Naive B cell (primary cell): ENCODE measurements around the gene CDCA4. TPM values are rescaled to one million over a fixed set of nuclear protein-coding genes. Genes with fewer than 3 reads are reported as not detected.

ENCODE experiments used
- ATAC-seq, 2 donors: fragments of 150-1000 bp; cut with Tn5 transposase; 2 replicates each; pipeline ENCODE4 v1.10.0; 2021; ENCODE audit warnings: low read depth in 2 of 2, mild to moderate bottlenecking in 2 of 2, moderate library complexity in 2 of 2
- DNase-seq: peaks from one replicate; pipeline ENCODE4 v3.0.0; 2022
- H3K27ac Mint-ChIP-seq, 6 donors: one replicate each; pipeline ENCODE4 v1.8.0; 2020 to 2022; ENCODE audit warnings: mild to moderate bottlenecking in 6 of 6, mixed read lengths in 6 of 6, moderate library complexity in 5 of 6, inconsistent platforms in 2 of 6
- H3K27me3 Mint-ChIP-seq, 3 donors: one replicate each; pipeline ENCODE4 v1.8.0; 2021 to 2022; ENCODE audit warnings: mixed read lengths in 3 of 3, mild to moderate bottlenecking in 1 of 3
- H3K36me3 Mint-ChIP-seq, 2 donors: one replicate each; pipeline ENCODE4 v1.8.0; 2020 to 2022; ENCODE audit warnings: mixed read lengths in 2 of 2, inconsistent platforms in 1 of 2, mild to moderate bottlenecking in 1 of 2
- H3K4me1 Mint-ChIP-seq, 3 donors: one replicate each; pipeline ENCODE4 v1.8.0; 2020 to 2022; ENCODE audit warnings: mixed read lengths in 3 of 3, inconsistent platforms in 1 of 3, mild to moderate bottlenecking in 1 of 3, moderate library complexity in 1 of 3
- H3K4me3 Mint-ChIP-seq, 8 donors: one replicate each; pipeline ENCODE4 v1.8.0; 2020 to 2022; ENCODE audit warnings: mild to moderate bottlenecking in 8 of 8, mixed read lengths in 8 of 8, moderate library complexity in 8 of 8, inconsistent platforms in 2 of 8
- H3K9me3 Mint-ChIP-seq, 7 donors: one replicate each; pipeline ENCODE4 v1.8.0; 2020 to 2022; ENCODE audit warnings: mixed read lengths in 7 of 7, mild to moderate bottlenecking in 5 of 7, inconsistent platforms in 2 of 7, moderate library complexity in 1 of 7
- polyA plus RNA-seq, 6 donors: library from polyadenylated mRNA; unstranded; fragments of 300-500 nt; fragmentation: Illumina TruSeq; gene quantifications; one replicate each; pipeline ENCODE4 v1.2.3, GENCODE V29; 2021; ENCODE audit warnings: low read depth in 6 of 6

The CDCA4 gene
- polyA plus RNA-seq, 6 donors from 2014 or later, result 4.6 to 11.9 (median 6.7) TPM

- no peak for DNase-seq
- Mint-ChIP-seq H3K36me3 (no peaks in the 10 kb centered on the region), H3K4me3 (no peak overlapping the region), H3K4me1 (peaks cover 20 to 39% (median 32%) of the 10 kb centered on the region in 3 donors), H3K9me3 (no peaks in the 10 kb centered on the region), H3K27ac (no peak overlapping the region), H3K27me3 (no peaks in the 10 kb centered on the region)
- ATAC-seq, result no peak
These were observed 9.4 kb downstream of the CDCA4 start for GRCh38 chr14:105011312-105011990.

DNA sequence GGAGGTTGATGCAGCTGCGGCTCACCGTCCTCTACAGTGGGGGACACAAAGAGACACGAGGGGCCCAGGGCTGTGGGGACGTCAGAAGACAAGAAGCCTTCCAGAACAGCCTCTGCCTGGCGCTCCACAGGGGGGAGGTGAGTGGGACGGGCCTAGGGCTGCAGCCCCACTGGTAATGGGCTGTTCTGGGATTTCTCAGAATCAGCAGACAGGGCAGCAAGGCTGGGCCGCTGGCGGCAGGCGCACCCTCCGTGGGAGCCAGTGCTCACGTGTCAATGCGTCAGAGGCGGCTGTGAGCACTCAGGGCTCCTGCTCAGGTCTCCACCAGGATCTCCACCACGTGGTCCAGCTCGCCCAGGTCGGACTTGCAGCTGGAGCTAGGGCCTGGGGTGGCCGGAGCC lies 10.0 kb downstream of the CDCA4 start:
- ATAC-seq, result no peak
- DNase-seq, result no peak
- Mint-ChIP-seq H3K36me3 (no peaks in the 10 kb centered on the region), H3K27ac (no peak overlapping the region), H3K4me3 (no peak overlapping the region), H3K27me3 (no peaks in the 10 kb centered on the region), H3K9me3 (no peaks in the 10 kb centered on the region), H3K4me1 (peaks cover 15 to 33% (median 26%) of the 10 kb centered on the region in 3 donors)

DNA sequence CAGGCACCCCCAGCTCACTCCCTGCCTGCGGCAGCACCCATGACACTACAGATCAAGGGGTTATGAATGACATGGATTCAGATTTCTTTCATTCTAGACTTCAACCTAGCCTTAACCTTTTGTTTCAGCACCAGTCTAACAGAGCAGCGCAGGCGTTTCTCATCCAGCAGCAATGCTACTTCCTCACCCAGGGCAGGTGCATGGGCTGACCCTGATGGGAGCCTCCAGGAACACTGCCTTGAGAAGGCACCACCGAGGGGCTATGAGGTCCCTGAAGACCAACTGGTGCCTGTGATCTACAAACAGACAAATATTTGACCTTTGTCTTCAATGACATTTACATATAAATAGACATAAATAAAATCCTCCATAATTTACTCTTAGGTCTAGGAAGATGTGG lies 10.8 kb downstream of the CDCA4 start:
- peaks cover 14 to 25% (median 18%) of the 10 kb centered on the region in 3 donors for H3K4me1 Mint-ChIP-seq
- no peak overlapping the region for H3K27ac Mint-ChIP-seq
- no peaks in the 10 kb centered on the region for H3K27me3 Mint-ChIP-seq
- DNase-seq (no peak), ATAC-seq (no peak)
- no peaks in the 10 kb centered on the region for H3K9me3 Mint-ChIP-seq
- no peak overlapping the region for H3K4me3 Mint-ChIP-seq
- no peaks in the 10 kb centered on the region for H3K36me3 Mint-ChIP-seq

DNA sequence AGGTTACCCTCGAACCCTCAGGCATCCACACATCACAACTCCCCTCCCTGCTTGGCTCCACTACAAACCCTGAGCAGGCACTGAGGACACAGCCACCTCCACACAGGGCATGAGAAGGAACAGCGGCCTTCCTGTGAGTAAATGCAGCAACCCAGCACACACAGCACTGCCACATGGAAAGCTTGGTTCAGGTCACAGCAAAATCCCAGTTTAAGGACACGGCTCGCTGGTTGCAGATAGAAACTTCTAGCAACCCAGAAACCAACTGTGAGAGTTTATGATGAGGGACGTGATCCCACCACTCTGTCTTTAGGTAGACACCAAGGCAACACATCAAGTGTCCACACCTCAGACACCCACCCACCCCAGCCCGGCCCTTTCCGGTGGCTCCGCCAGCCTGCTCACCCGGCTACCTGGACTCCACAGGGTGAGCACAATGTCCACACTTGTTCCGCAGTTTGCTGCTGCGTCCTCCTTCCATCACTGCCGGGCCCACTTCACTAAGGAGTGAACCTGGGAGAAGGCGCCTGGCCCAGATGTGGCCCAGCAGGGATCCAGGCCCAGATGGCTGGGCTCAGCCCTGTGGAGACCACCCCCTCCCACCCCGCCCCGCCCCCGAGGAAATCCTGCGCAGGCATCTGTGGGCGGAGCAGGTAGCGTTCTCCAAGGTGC lies 13.2 kb downstream of the CDCA4 start:
- no peaks in the 10 kb centered on the region for H3K9me3 Mint-ChIP-seq
- H3K36me3 Mint-ChIP-seq, result no peaks in the 10 kb centered on the region
- DNase-seq (no peak), ATAC-seq (no peak)
- H3K27ac Mint-ChIP-seq, result peak overlapping the region in 1 of 6 donors; percentile 24
- no peak overlapping the region for H3K4me3 Mint-ChIP-seq
- H3K27me3 Mint-ChIP-seq, result no peaks in the 10 kb centered on the region
- H3K4me1 Mint-ChIP-seq, result peaks cover 0 to 9% (median 4%) of the 10 kb centered on the region in 3 donors

GRCh38 chr14:105006831-105007592 lies 13.9 kb downstream of the CDCA4 start:
- Mint-ChIP-seq H3K4me1 (peaks cover 0 to 2% (median 1%) of the 10 kb centered on the region in 3 donors), H3K9me3 (no peaks in the 10 kb centered on the region), H3K4me3 (no peak overlapping the region), H3K36me3 (no peaks in the 10 kb centered on the region), H3K27ac (no peak overlapping the region), H3K27me3 (no peaks in the 10 kb centered on the region)
- ATAC-seq, result no peak
- no peak for DNase-seq

DNA sequence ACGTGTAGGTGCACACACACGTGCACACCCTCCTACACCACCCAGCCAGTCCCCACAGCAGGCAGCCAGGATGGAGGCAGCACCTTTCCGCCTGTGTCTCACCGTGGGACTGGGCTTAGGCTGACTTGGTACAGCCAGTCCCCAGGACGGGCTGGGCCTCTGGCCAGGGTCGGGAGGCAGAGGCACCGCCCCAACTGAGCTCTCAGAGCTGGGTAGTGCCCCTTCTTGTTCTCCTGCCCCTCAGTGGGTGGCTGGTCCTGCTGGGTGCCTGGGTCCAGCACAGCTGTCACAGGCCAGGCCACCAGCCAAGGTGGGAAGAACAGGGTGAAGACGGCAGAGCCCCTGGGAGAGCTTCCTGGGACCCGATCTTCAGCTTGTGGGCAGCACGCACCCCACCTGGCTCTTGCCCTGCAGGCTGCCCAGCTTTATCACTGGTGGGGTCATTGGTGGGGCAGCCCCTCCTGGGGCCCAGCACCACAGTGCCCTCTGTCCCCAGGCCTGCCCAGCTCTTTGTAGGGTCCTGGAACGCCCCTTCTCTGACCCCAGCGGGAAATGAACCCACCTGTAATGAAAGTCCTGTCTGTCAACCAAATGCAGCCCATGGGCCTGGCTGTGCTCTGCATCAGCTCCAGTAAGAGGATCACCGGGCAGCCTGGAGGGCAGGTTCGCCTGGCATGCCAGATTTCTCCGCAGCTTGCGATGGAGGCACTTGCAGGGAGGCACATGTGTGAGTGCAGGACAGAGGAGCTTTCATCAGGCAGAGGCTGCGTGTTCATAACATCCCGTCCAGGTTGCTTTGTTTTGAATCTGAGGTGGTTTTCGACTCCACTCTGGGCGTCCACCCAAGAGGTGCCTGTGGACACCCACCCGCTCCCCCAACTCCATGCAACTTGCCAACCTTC lies 14.7 kb downstream of the CDCA4 start:
- Mint-ChIP-seq H3K36me3 (no peaks in the 10 kb centered on the region), H3K4me1 (no peaks in the 10 kb centered on the region), H3K27ac (peak overlapping the region in 1 of 6 donors; percentile 27), H3K27me3 (no peaks in the 10 kb centered on the region), H3K4me3 (peak overlapping the region in 1 of 8 donors; percentile 52), H3K9me3 (no peaks in the 10 kb centered on the region)
- ATAC-seq (no peak), DNase-seq (no peak)

DNA sequence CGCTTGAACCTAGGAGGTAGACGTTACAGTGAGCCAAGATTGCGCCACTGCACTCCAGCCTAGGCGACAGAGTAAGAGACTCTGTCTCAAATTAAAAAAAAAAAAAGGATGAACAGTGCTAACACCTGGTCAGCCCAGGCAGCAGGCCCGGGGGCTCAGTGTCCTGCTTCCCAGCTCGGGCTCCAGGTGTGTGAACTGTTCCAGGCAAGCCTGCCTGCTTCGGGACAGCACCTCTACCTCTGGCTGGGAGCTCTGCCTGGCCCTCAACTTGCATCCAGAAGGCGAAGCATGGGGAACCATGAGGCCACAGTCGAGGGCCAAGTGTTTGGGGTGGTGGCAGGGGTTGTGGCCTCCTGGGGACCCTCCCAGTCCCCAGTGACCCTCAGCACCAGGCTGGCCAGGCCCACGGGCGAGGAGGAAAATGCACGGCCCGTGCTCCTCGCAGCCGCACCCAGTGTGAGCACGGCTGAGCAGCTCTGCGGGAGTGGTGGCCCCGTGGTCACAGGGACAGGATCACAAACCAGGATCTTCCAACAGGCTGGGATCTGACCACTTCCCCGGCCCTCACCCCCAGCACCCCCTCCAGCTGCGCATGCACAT lies 15.5 kb downstream of the CDCA4 start:
- H3K36me3 Mint-ChIP-seq, result no peaks in the 10 kb centered on the region
- H3K4me3 Mint-ChIP-seq, result no peak overlapping the region
- no peaks in the 10 kb centered on the region for H3K9me3 Mint-ChIP-seq
- H3K27me3 Mint-ChIP-seq, result no peaks in the 10 kb centered on the region
- no peak for ATAC-seq
- no peak overlapping the region for H3K27ac Mint-ChIP-seq
- no peaks in the 10 kb centered on the region for H3K4me1 Mint-ChIP-seq
- DNase-seq, result no peak

- no peak for DNase-seq
- no peaks in the 10 kb centered on the region for H3K27me3 Mint-ChIP-seq
- no peak overlapping the region for H3K4me3 Mint-ChIP-seq
- ATAC-seq, result no peak
- no peaks in the 10 kb centered on the region for H3K36me3 Mint-ChIP-seq
- H3K9me3 Mint-ChIP-seq, result no peaks in the 10 kb centered on the region
- H3K4me1 Mint-ChIP-seq, result no peaks in the 10 kb centered on the region
- no peak overlapping the region for H3K27ac Mint-ChIP-seq
These were observed 21.5 kb downstream of the CDCA4 start for GRCh38 chr14:104999361-104999760.

DNA sequence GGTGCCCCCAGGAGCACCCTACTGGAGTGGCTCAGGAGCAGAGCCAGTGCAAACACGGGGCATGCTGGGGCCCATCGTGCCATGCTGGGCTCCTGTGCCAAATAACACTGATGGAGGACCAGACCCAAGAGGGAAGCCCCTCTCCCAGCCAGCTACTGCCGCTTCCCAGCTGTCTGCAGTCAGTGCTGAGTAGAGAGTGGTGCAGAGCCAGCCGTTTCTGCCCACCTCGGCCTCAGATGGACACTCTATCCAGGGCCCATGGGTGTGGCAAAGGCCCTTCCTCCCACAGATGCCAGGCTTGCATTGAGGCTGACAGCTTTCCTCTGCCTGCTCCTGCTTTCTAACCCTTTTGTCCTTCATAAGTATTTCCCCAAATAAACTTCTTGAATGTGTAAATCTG lies 22.1 kb downstream of the CDCA4 start:
- no peaks in the 10 kb centered on the region for H3K4me1 Mint-ChIP-seq
- no peak for ATAC-seq

GRCh38 chr14:104996483-104996882 lies 24.4 kb downstream of the CDCA4 start:
- H3K36me3 Mint-ChIP-seq, result no peaks in the 10 kb centered on the region

More for the DNA sequence above, 22.1 kb downstream of the CDCA4 start:
- Mint-ChIP-seq H3K27ac (no peak overlapping the region), H3K4me3 (no peak overlapping the region), H3K9me3 (no peaks in the 10 kb centered on the region), H3K27me3 (no peaks in the 10 kb centered on the region), H3K36me3 (no peaks in the 10 kb centered on the region)
- DNase-seq, result no peak

DNA sequence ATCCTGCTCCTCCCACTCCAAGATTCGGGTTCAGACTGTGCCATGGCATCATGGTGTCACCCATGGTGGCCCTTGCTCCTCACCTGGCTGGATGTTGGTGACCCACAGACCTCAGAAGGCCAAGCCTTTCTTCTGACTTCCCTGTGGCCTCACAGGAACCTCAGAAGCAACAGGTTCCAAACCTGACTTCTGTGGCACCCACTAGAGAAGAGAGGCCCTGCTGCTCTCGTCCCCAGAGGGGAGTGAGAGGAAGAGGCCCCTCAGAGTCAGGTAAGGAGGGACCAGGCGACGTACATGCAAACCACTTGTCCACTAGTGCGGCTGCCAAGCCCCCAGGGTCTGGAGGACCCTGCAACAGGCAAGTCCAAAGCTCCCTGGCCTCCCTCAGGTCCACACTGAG lies 24.9 kb downstream of the CDCA4 start:
- Mint-ChIP-seq H3K27me3 (no peaks in the 10 kb centered on the region), H3K9me3 (no peaks in the 10 kb centered on the region), H3K4me1 (peaks cover 0 to 4% (median 2%) of the 10 kb centered on the region in 3 donors), H3K4me3 (no peak overlapping the region), H3K27ac (peak overlapping the region in 2 of 6 donors; percentile 39 to 51), H3K36me3 (no peaks in the 10 kb centered on the region)
- ATAC-seq, result no peak
- no peak for DNase-seq

More at GRCh38 chr14:104996483-104996882, 24.4 kb downstream of the CDCA4 start:
- no peaks in the 10 kb centered on the region for H3K27me3 Mint-ChIP-seq
- no peak for DNase-seq
- H3K27ac Mint-ChIP-seq, result peak overlapping the region in 1 of 6 donors; percentile 51
- H3K4me1 Mint-ChIP-seq, result peaks cover 0 to 4% (median 2%) of the 10 kb centered on the region in 3 donors
- no peak overlapping the region for H3K4me3 Mint-ChIP-seq
- no peaks in the 10 kb centered on the region for H3K9me3 Mint-ChIP-seq
- ATAC-seq, result no peak

DNA sequence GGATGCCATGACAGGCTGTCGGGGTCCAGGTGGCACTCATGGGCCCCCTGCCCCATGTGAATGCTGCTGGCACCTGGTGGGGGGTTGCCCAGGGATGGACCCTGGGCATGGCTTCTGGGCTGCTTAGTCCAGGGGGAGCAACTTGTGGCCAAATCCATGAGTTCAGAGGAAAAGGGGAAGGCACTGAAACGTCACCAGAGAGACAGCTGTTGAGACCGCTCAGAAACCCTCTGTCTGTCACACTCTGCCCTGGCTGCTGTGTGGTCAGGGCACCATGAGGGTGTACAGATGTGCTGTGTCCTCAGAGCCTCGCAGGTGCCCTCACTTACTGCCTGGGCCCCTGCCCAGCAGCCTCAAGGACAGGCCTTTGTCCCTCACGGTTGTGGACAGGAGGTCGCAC lies 25.9 kb downstream of the CDCA4 start:
- Mint-ChIP-seq H3K27me3 (no peaks in the 10 kb centered on the region), H3K36me3 (no peaks in the 10 kb centered on the region), H3K4me3 (no peak overlapping the region), H3K27ac (no peak overlapping the region), H3K4me1 (peaks cover 0 to 4% (median 2%) of the 10 kb centered on the region in 3 donors), H3K9me3 (no peaks in the 10 kb centered on the region)
- ATAC-seq (no peak), DNase-seq (no peak)
